ENCODE data around the gene TP53.

The TP53 gene

GRCh38 chr17:7706631-7707354 lies 19.5 kb upstream of the TP53 start:
- no peak for DNase-seq (ENCODE audit: low read depth)

GRCh38 chr17:7705269-7706255 lies 18.3 kb upstream of the TP53 start:
- no peak for DNase-seq (ENCODE audit: low read depth)

- DNase-seq (ENCODE audit: low read depth), result peak; percentile 24
Measured at GRCh38 chr17:7704601-7705268, 17.4 kb upstream of the TP53 start, which contains the start of gene EFNB3. TSS of gene EFNB3 (plus strand) at chr17:7705202. CDS start at chr17:7705599, 397 bp downstream.

- peak; percentile 43 for DNase-seq (ENCODE audit: low read depth)
Measured at GRCh38 chr17:7703584-7704479, 16.5 kb upstream of the TP53 start.

- no peak for DNase-seq (ENCODE audit: low read depth)
Measured at GRCh38 chr17:7702776-7703175, 15.5 kb upstream of the TP53 start.

GRCh38 chr17:7701681-7702080 lies 14.4 kb upstream of the TP53 start:
- DNase-seq (ENCODE audit: low read depth), result no peak

- DNase-seq (ENCODE audit: low read depth), result no peak
Measured at GRCh38 chr17:7700510-7700909, 13.2 kb upstream of the TP53 start.

GRCh38 chr17:7697828-7698588 lies 10.7 kb upstream of the TP53 start:
- DNase-seq (ENCODE audit: low read depth), result no peak

GRCh38 chr17:7695586-7695985 lies 8.3 kb upstream of the TP53 start:
- DNase-seq (ENCODE audit: low read depth), result no peak

- no peak for DNase-seq (ENCODE audit: low read depth)
Measured at GRCh38 chr17:7688808-7689316, 1.6 kb upstream of the TP53 start.

- peak; percentile 99 for DNase-seq (ENCODE audit: low read depth)
Measured at GRCh38 chr17:7687908-7688807, 868 bp upstream of the TP53 start, which contains the start of gene WRAP53. TSS of gene WRAP53 (plus strand) at chr17:7688477. CDS start at chr17:7688649, 172 bp downstream.

- DNase-seq (ENCODE audit: low read depth), result no peak
Measured at GRCh38 chr17:7686222-7687071, 843 bp downstream of the TP53 start.

- peak; percentile 95 for DNase-seq (ENCODE audit: low read depth)
Measured at GRCh38 chr17:7685533-7686221, 1.6 kb downstream of the TP53 start.

- DNase-seq (ENCODE audit: low read depth), result no peak
Measured at GRCh38 chr17:7684851-7685532, 2.3 kb downstream of the TP53 start.

GRCh38 chr17:7677388-7678067 lies 9.8 kb downstream of the TP53 start:
- no peak for DNase-seq (ENCODE audit: low read depth)

GRCh38 chr17:7676533-7676932 lies 10.8 kb downstream of the TP53 start:
- DNase-seq (ENCODE audit: low read depth), result no peak

All from fibroblast of gingiva (primary cell).